ENCODE data around the gene CSNK2B. TPM values are rescaled to one million over a fixed set of nuclear protein-coding genes. Genes with fewer than 3 reads are reported as not detected.

CSNK2B gene
- total and polyA plus RNA-seq, 11 donors: 111 to 323 (median 124) TPM

GRCh38 chr6:31683591-31683990, 17.7 kb downstream of the CSNK2B start:
- H3K27ac ChIP-seq: no peak overlapping the region
- peaks cover 0 to 45% (median 35%) of the 10 kb centered on the region in 9 donors for H3K36me3 ChIP-seq
- 80 to 85% (median 80%) methylated on average over 13 of the region's 13 CpGs for whole genome bisulfite sequencing, 4 donors
- no peak for TF ChIP-seq POLR2A (IDR thresholded peaks at IDR 0.05)
- TF ChIP-seq, protein P1, sequence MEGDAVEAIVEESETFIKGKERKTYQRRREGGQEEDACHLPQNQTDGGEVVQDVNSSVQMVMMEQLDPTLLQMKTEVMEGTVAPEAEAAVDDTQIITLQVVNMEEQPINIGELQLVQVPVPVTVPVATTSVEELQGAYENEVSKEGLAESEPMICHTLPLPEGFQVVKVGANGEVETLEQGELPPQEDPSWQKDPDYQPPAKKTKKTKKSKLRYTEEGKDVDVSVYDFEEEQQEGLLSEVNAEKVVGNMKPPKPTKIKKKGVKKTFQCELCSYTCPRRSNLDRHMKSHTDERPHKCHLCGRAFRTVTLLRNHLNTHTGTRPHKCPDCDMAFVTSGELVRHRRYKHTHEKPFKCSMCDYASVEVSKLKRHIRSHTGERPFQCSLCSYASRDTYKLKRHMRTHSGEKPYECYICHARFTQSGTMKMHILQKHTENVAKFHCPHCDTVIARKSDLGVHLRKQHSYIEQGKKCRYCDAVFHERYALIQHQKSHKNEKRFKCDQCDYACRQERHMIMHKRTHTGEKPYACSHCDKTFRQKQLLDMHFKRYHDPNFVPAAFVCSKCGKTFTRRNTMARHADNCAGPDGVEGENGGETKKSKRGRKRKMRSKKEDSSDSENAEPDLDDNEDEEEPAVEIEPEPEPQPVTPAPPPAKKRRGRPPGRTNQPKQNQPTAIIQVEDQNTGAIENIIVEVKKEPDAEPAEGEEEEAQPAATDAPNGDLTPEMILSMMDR (IDR thresholded peaks at IDR 0.05): no peak
- ATAC-seq: no peak
- H3K4me1 ChIP-seq: peaks cover 0 to 26% (median 14%) of the 10 kb centered on the region in 12 donors
- H3K4me3 ChIP-seq: peak overlapping the region in 1 of 12 donors; percentile 45
- no peaks in the 10 kb centered on the region for H3K27me3 ChIP-seq
- H3K9me3 ChIP-seq: no peaks in the 10 kb centered on the region
- no peak for DNase-seq
- intact Hi-C loops (cut with DNase I): loop anchor here (5.0 to 10.0 kb wide), 9 partner anchors 44 to 271 kb away; partner anchors contain the start of genes DDAH2 (in 3 of the 10), NELFE (in 3 of the 10), SKIC2 (in 3 of the 10) and SAPCD1 (in 2 of the 10)

DNA sequence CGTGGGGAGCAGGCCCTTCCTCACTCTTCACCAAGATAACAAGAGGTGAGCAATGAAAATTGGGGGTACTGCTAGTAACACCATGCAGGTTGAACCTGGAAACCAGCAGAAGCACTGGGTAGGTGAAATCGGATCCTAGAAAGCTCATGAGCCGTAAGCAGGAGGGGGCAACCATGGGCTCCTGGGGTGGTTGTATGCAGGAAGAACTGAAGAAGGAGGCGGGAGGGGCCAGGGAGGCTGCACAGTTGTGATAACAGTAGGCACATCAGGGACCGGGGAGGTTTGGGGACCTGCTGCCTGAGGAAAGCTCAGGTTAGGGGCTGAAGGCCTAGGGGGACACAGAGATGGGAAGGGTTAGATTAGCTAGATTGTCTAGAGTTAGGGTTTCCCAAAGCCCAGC, 20.6 kb downstream of the CSNK2B start:
- TF ChIP-seq POLR2A (IDR thresholded peaks at IDR 0.05): no peak
- TF ChIP-seq, protein P1 (IDR thresholded peaks at IDR 0.05): no peak
- H3K36me3 ChIP-seq: peaks cover 0 to 74% (median 64%) of the 10 kb centered on the region in 9 donors
- intact Hi-C loops (cut with DNase I): loop anchor here in 4 of 10 donors (10.0 kb wide), 3 partner anchors 78 to 268 kb away; partner anchors contain the start of genes NELFE (in 3 of the 4), SKIC2 (in 3 of the 4), NEU1 (in 1 of the 4) and SAPCD1 (in 1 of the 4)
- no peak overlapping the region for H3K4me3 ChIP-seq
- peak in 1 of 5 donors; percentile 15 for DNase-seq
- WGBS, 4 donors: 77 to 84% (median 78%) methylated on average over 5 of the region's 5 CpGs
- H3K9me3 ChIP-seq: no peaks in the 10 kb centered on the region
- H3K27me3 ChIP-seq: no peaks in the 10 kb centered on the region
- ATAC-seq: no peak
- no peak overlapping the region for H3K27ac ChIP-seq
- peaks cover 0 to 11% (median 3%) of the 10 kb centered on the region in 12 donors for H3K4me1 ChIP-seq

- Histone ChIP-seq H3K9me3 (no peaks in the 10 kb centered on the region), H3K27me3 (no peaks in the 10 kb centered on the region), H3K27ac (no peak overlapping the region), H3K4me3 (no peak overlapping the region), H3K36me3 (peaks cover 0 to 82% (median 73%) of the 10 kb centered on the region in 9 donors), H3K4me1 (peaks cover 0 to 7% (median 0%) of the 10 kb centered on the region in 12 donors)
- peak in 1 of 5 donors; percentile 35 for DNase-seq
- intact Hi-C loops (cut with DNase I): loop anchor here in 4 of 10 donors (10.0 kb wide), 3 partner anchors 77 to 267 kb away; partner anchors contain the start of genes NELFE (in 3 of the 4), SKIC2 (in 3 of the 4), NEU1 (in 1 of the 4) and SAPCD1 (in 1 of the 4)
- 86 to 87% (median 87%) methylated on average over 8 of the region's 8 CpGs for WGBS, 4 donors
- ATAC-seq: no peak
- no peak for TF ChIP-seq POLR2A (IDR thresholded peaks at IDR 0.05)
- TF ChIP-seq, protein P1 (IDR thresholded peaks at IDR 0.05): no peak
Observed at GRCh38 chr6:31687321-31687720, 21.4 kb downstream of the CSNK2B start.

- no peaks in the 10 kb centered on the region for H3K27me3 ChIP-seq
- no peak for ATAC-seq
- TF ChIP-seq, protein P1 (IDR thresholded peaks at IDR 0.05): no peak
- no peak for TF ChIP-seq POLR2A (IDR thresholded peaks at IDR 0.05)
- peak in 1 of 5 donors; percentile 55 for DNase-seq
- H3K36me3 ChIP-seq: peaks cover 0 to 90% (median 80%) of the 10 kb centered on the region in 9 donors
- intact Hi-C loops (cut with DNase I): loop anchor here in 4 of 10 donors (10.0 kb wide), 3 partner anchors 77 to 267 kb away; partner anchors contain the start of genes NELFE (in 3 of the 4), SKIC2 (in 3 of the 4), NEU1 (in 1 of the 4) and SAPCD1 (in 1 of the 4)
- no peaks in the 10 kb centered on the region for H3K9me3 ChIP-seq
- peaks cover 0 to 5% (median 0%) of the 10 kb centered on the region in 12 donors for H3K4me1 ChIP-seq
- no peak overlapping the region for H3K4me3 ChIP-seq
- WGBS, 4 donors: 79 to 84% (median 81%) methylated on average over 14 of the region's 14 CpGs
- H3K27ac ChIP-seq: no peak overlapping the region
Observed at GRCh38 chr6:31687860-31688693, 22.2 kb downstream of the CSNK2B start.
